A549 treated with CORT108297 at 1 μM for 4 hours (cell line): ENCODE results near the gene METRN. TPM values are rescaled to one million over a fixed set of nuclear protein-coding genes. Genes with fewer than 3 reads are reported as not detected.

Source experiments
- total RNA-seq: library from RNA; stranded (reverse); fragments of 200-300 nt; extraction: Qiagen RNA extraction; gene quantifications from 5 replicates; pipeline ENCODE4 v1.2.3, GENCODE V29; 2022

Gene METRN
- total RNA-seq: 68.1 to 229 TPM (median 214 TPM) in 5 replicates

GRCh38 chr16:714558-715476 lies at the start of gene METRN:
Gene METRN (plus strand): TSS chr16:715118. CDS start chr16:715290, 172 bp downstream.

GRCh38 chr16:667780-668518 lies 47.0 kb upstream of the METRN start, which contains the start of gene RHOT2:
Gene RHOT2 (plus strand): TSS chr16:668132. CDS start chr16:668200, 68 bp downstream.

DNA sequence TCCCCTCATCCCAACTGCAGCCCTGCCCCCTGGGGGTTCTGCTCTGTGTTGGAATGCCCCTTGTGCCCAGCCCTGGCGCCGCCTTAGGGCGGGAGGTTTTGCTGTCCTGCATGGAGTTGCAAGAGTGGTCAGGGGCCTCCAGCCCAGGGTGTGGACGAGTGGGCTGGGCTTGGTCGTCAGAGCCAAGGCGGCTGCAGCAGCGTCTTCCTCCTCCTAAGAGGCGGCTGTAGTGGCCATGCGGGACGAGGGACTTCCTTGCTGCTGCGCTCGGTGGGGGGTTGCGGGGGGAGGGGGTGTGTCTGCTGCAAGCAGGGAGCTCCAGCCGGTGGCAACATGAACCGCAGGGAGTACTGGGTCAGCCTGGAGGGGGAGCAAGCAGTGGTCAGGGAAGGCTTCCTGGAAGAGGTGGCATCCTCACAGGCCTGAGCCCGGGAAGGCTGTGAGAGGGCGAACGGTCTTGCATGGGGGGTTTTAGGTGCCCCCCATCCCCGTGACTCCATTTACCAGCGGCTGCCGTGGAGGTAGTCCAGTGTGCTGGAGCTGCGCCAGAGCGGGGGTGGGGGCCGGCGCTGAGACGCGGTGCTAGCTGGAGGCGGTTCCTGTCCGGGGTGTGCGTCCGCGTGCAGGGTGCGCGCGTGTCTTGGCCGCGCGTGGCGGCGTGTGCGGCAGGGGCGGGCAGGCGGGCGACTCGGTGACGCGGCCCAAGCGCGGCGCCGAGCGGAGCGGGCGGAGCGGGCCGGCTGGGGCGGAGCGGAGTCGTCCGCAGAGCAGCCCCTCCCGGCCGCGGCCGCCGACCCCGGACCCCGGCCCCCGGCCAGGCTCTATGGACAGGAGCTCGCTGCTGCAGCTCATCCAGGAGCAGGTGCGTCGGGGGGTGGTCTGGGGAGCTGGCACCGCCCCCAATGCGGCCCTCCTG lies 39.7 kb upstream of the METRN start, which contains the start of gene RHBDL1:
RHBDL1 (plus strand) TSS at position 704 of the 916 bp plus-strand sequence; CDS start at position 824, 120 bp downstream.

DNA sequence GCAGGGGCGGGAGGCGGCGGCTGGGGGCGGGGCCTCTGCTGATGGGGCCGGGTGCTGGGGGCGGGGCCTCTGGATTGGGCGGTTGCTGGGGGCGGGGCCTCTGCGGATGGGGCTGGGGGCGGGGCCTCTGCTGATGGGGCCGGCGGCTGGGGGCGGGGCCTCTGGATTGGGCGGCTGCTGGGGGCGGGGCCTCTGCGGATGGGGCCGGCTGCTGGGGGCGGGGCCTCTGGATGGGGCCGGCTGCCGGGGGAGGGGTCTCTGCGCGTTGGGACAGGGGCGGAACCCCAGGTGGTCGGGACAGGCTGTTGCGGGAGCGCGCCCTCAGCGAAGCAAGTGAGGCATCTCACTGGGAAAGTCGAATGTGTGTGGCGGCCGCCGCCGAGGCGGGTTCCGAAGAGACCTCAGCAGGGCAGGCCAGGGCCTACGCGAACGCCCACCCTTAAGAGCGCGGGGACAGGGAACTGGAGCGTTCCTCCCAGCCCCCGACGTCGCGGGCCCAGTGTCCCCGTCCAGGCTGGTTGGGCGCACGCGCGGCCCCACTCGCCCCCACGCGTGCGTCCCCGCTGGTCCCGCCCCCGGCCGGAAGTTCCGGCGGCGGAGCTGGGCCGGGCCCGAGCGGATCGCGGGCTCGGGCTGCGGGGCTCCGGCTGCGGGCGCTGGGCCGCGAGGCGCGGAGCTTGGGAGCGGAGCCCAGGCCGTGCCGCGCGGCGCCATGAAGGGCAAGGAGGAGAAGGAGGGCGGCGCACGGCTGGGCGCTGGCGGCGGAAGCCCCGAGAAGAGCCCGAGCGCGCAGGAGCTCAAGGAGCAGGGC lies 34.9 kb upstream of the METRN start, which contains the start of gene STUB1:
STUB1 (plus strand) TSS at position 597 of the 811 bp plus-strand sequence; CDS start at position 713, 116 bp downstream.

DNA sequence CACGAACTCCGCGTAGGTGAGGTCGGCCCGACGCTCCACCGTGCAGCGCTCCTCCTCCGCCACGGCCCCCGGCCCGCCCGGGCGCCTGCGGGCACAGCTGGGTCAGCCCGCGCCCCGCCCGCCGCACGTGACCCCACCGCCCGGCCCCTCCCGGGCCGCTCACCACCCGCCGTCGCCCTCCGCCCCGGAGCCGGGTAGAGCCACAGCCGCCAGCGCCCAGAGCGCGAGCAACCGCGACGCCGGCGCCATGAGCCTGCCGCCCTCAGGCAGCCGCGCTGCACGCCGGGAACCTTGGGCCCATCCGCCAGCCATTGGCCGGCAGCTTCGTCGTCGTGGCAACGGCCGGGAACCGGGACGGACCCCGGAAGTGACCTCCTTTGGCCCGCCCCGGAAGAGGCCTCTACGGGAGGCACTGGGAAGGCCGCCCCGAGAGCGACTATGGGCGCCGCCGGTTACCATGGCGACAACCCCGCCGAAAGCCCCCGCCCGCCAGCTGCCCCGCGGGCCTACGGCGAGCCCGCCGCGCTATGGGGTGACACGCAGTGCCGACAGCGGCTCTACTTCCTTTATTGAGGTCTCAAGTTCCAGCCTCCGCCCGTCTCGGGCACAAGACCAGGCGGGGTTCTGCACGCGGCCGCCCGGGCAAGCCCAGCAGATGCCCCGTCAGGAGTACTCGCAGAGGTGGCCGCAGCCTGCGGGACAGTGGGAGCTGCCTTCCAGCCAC lies 30.7 kb upstream of the METRN start, which contains the start of gene JMJD8:
JMJD8 (minus strand) TSS at position 264 of the 724 bp plus-strand sequence; CDS start at position 249, 15 bp downstream.

GRCh38 chr16:705431-706188 lies 9.3 kb upstream of the METRN start, which contains the start of gene FBXL16:
Gene FBXL16 (minus strand): TSS chr16:705801. CDS start chr16:697405, 8,396 bp downstream.

DNA sequence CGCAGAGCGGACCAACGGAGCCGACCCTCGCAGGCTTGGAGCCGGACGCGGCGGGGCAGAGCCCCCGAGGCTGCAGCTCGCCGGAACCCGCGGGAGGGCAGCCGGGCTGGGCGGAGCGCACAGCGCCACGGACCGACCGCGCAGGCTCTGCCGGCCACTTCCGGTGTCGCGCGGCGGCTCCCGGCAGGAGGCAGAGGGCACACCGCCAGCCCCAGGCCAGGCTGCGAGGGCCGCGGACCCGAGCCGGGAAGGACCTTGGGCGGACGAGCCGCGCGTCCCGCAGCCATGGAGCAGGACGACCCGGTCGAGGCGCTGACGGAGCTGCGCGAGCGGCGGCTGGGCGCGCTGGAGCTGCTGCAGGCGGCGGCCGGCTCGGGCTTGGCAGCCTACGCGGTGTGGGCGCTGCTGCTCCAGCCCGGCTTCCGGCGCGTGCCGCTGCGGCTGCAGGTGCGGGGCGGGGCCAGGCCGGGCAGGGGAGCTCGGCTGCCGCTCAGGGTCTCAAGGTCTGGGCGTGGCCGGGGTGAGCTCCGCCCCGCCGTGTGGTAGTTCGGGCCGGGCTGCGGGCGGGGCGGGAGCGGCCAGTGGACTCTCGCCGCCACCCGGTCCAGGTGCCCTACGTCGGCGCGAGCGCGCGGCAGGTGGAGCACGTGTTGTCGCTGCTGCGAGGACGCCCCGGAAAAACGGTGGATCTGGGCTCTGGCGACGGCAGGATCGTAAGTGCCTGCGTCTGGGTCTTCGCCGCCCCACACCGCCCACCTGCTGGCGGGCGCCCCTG lies 6.3 kb downstream of the METRN start, which contains the start of gene ANTKMT:
ANTKMT (plus strand) TSS at position 157 of the 775 bp plus-strand sequence; CDS start at position 286, 129 bp downstream.

DNA sequence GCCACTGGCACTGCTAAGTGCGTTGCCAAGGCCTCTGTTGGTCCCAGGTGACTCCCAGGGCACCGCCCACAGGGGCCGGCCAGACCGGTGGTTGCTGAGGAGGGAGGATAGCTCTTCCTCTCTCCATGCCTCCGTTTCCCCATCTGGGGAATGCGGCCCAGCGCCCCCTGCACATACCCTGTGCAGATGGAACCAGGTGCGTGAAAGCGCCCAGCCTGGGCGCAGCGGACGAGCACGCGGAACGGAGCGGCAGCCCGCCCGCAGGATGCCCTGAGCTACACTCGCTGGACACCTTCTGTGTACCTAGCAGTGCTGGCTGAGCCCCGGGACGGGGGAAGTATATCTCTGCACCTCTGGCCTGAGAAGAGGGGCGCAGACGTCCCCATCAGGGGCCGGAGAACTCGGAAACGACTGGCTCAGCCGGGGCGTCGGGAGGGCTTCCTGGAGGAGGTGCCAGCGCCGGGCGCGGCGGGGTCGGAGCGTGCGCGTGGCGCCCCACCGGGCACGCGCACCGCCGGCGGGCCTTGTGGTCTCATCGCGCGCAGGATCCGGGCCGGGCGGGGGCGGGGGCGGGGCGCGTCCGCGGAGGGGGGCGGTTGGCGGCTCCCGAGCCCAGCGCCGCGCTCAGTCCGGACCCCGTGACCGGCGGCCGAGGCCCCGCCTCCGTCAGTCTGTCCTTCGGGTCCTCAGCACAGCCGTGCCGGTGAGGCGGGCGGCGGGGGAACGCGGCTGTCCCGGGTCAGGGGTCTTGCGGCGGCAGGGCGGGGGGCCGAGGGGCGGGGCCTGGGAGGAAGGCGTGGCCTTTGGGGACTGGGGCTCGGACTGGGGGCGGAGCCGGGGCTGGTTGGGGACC lies 11.7 kb downstream of the METRN start, which contains the start of the genes CCDC78 and HAGHL:
CCDC78 (minus strand) TSS at position 6 of the 853 bp plus-strand sequence. CDS start 76 bp downstream, outside the sequence.
HAGHL (plus strand) TSS at position 669 of the 853 bp plus-strand sequence. CDS start 404 bp downstream, outside the sequence.

DNA sequence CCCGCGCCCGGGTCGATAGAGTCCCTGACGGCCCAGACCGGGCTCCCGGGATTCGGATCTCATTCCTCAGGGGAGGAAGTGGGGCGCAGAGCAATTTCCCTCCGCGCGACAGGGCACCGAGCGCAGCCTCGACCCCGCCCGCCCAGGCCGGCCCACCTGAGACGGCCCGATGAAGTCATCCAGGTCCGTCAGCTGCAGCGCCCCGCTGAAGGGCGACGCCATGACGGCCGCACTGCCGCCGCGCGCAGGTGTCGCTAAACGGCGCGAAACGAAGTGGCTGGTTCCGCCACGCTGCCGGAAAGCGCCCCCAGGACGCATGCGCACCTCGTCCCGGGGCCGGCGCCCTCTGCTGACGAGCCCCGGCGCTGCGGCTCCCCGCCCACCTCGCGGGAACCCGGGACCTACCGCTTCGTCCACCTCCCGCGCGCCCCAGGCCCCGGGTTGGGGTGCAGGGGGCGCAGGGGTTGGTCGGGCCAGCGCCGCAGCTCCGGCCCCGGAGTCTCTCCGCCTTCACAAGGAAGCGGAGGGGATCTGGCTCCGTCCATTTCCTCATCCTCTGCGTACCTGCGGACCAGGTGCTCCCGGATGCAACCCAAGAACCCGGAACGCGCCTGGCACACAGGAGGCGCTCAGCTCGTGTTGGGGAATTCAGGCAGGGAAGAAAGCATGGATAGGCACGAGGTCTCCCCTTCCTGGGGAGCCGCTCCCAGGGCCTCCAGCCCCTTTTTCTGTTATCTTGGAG lies 26.0 kb downstream of the METRN start, which contains the start of gene CIAO3:
CIAO3 (minus strand) TSS at position 234 of the 742 bp plus-strand sequence; CDS start at position 222, 12 bp downstream.

GRCh38 chr16:760545-761343 lies 45.8 kb downstream of the METRN start, which contains the start of gene MSLN:
Gene MSLN (plus strand): TSS chr16:760734. CDS start chr16:762681, 1,947 bp downstream.

Other genes with a start within 250 kb of the METRN start
- 43.1 to 85.3 TPM (median 79.8 TPM) in 5 replicates for gene CAPN15, start 187.4 kb upstream of the METRN start, total RNA-seq
- gene PRR35, start 154.7 kb upstream of the METRN start, total RNA-seq: 0.11 to 0.21 TPM (median 0.16 TPM) in 5 replicates
- 0.18 to 0.31 TPM (median 0.23 TPM) in 5 replicates for gene NHLRC4, start 148.1 kb upstream of the METRN start, total RNA-seq
- gene PIGQ, start 145.2 kb upstream of the METRN start, total RNA-seq: 29.7 to 46.5 TPM (median 42.0 TPM) in 5 replicates
- 13.6 to 21.0 TPM (median 19.8 TPM) in 5 replicates for gene RAB40C, start 125.1 kb upstream of the METRN start, total RNA-seq
- gene WFIKKN1, start 84.1 kb upstream of the METRN start, total RNA-seq: 0.10 to 0.22 TPM (median 0.17 TPM) in 5 replicates
- gene METTL26, start 78.8 kb upstream of the METRN start, total RNA-seq: 80.2 to 152 TPM (median 145 TPM) in 5 replicates
- gene MCRIP2, start 73.3 kb upstream of the METRN start, total RNA-seq: 18.9 to 46.8 TPM (median 43.8 TPM) in 5 replicates
- 15.6 to 33.0 TPM (median 31.9 TPM) in 5 replicates for gene WDR90, start 65.8 kb upstream of the METRN start, total RNA-seq
- gene RHOT2, start 47.0 kb upstream of the METRN start, total RNA-seq: 60.9 to 107 TPM (median 100 TPM) in 5 replicates
- 0.35 to 2.0 TPM (median 1.6 TPM) in 5 replicates for gene RHBDL1, start 39.4 kb upstream of the METRN start, total RNA-seq
- gene STUB1, start 34.7 kb upstream of the METRN start, total RNA-seq: 81.2 to 132 TPM (median 119 TPM) in 5 replicates
- 59.4 to 85.3 TPM (median 82.4 TPM) in 5 replicates for gene JMJD8, start 30.8 kb upstream of the METRN start, total RNA-seq
- gene WDR24, start 24.7 kb upstream of the METRN start, total RNA-seq: 4.4 to 6.5 TPM (median 6.0 TPM) in 5 replicates
- gene FBXL16, start 9.3 kb upstream of the METRN start, total RNA-seq: 2.7 to 5.7 TPM (median 5.3 TPM) in 5 replicates
- 27.8 to 63.8 TPM (median 62.1 TPM) in 5 replicates for gene ANTKMT, start 6.0 kb downstream of the METRN start, total RNA-seq
- gene CCDC78, start 11.3 kb downstream of the METRN start, total RNA-seq: 3.5 to 7.1 TPM (median 6.3 TPM) in 5 replicates
- 13.9 to 21.0 TPM (median 20.3 TPM) in 5 replicates for gene HAGHL, start 12.0 kb downstream of the METRN start, total RNA-seq
- 19.6 to 27.7 TPM (median 25.6 TPM) in 5 replicates for gene CIAO3, start 25.9 kb downstream of the METRN start, total RNA-seq
- 2.1 to 3.7 TPM (median 2.5 TPM) in 5 replicates for gene MSLN, start 45.6 kb downstream of the METRN start, total RNA-seq
- 33.6 to 55.9 TPM (median 53.5 TPM) in 5 replicates for gene RPUSD1, start 73.3 kb downstream of the METRN start, total RNA-seq
- gene CHTF18, start 73.5 kb downstream of the METRN start, total RNA-seq: 15.9 to 33.5 TPM (median 29.7 TPM) in 5 replicates
- not detected in 5 replicates for gene GNG13, start 85.6 kb downstream of the METRN start, total RNA-seq